ENCODE measurements around the gene MAGEA10.
"Not testable (repeated sequence)": the region's sequence is repeated elsewhere in the genome, so short reads cannot be mapped to it uniquely, and the experiment has no call there.

MAGEA10 gene
- total RNA-seq, result 0 reads per million in 2 donors

- DNase-seq, result no peak
Measured at GRCh38 chrX:152138388-152138784, at the start of gene MAGEA10. TSS of gene MAGEA10 (minus strand) at chrX:152138577. CDS start at chrX:152135620, 2,957 bp downstream.

- DNase-seq, result no peak
Measured at GRCh38 chrX:152177497-152178269, 39.3 kb upstream of the MAGEA10 start.

- no peak for DNase-seq
Measured at GRCh38 chrX:152177052-152177451, 38.7 kb upstream of the MAGEA10 start.

GRCh38 chrX:152175892-152176291 lies 37.5 kb upstream of the MAGEA10 start:
- DNase-seq, result not testable (repeated sequence)

GRCh38 chrX:152173923-152174322 lies 35.5 kb upstream of the MAGEA10 start:
- not testable (repeated sequence) for DNase-seq

- no peak for DNase-seq
Measured at GRCh38 chrX:152170621-152171020, 32.2 kb upstream of the MAGEA10 start.

- DNase-seq, result no peak
Measured at GRCh38 chrX:152165033-152165743, 26.8 kb upstream of the MAGEA10 start.

GRCh38 chrX:152157042-152157441 lies 18.7 kb upstream of the MAGEA10 start:
- DNase-seq, result no peak

GRCh38 chrX:152155766-152156310 lies 17.5 kb upstream of the MAGEA10 start:
- DNase-seq, result no peak

GRCh38 chrX:152154050-152154449 lies 15.7 kb upstream of the MAGEA10 start:
- DNase-seq, result no peak

GRCh38 chrX:152151256-152151655 lies 12.9 kb upstream of the MAGEA10 start:
- no peak for DNase-seq

- no peak for DNase-seq
Measured at GRCh38 chrX:152149648-152150047, 11.3 kb upstream of the MAGEA10 start.

GRCh38 chrX:152139589-152139988 lies 1.2 kb upstream of the MAGEA10 start:
- DNase-seq, result no peak

GRCh38 chrX:152137771-152138387 lies 498 bp downstream of the MAGEA10 start:
- DNase-seq, result no peak

GRCh38 chrX:152136312-152136711 lies 2.1 kb downstream of the MAGEA10 start:
- no peak for DNase-seq

- no peak for DNase-seq
Measured at GRCh38 chrX:152131525-152131924, 6.9 kb downstream of the MAGEA10 start.

- DNase-seq, result not testable (repeated sequence)
Measured at GRCh38 chrX:152129069-152129844, 9.1 kb downstream of the MAGEA10 start.

GRCh38 chrX:152117305-152117704 lies 21.1 kb downstream of the MAGEA10 start:
- DNase-seq, result no peak

GRCh38 chrX:152108527-152108926 lies 29.9 kb downstream of the MAGEA10 start:
- no peak for DNase-seq

GRCh38 chrX:152103866-152104265 lies 34.5 kb downstream of the MAGEA10 start:
- no peak for DNase-seq

- no peak for DNase-seq
Measured at GRCh38 chrX:152086141-152086540, 52.2 kb downstream of the MAGEA10 start.

Measured in activated gamma-delta T cell (primary cell).